Measurements from ENCODE around the gene INTU. TPM values are rescaled to one million over a fixed set of nuclear protein-coding genes. Genes with fewer than 3 reads are reported as not detected.
"Not testable (repeated sequence)": the region's sequence is repeated elsewhere in the genome, so short reads cannot be mapped to it uniquely, and the experiment has no call there.

The INTU gene
- under 1 TPM; 0.08 to 0.43 (median 0.16) TPM for total RNA-seq
- 0.36 TPM for total RNA-seq (2013)

- DNase-seq: peak in 1 of 2 donors; percentile 30
- intact Hi-C loops (cut with micrococcal nuclease): no loop called here
- TF ChIP-seq CTCF (IDR thresholded peaks at IDR 0.05): no peak
These were observed at the start of gene INTU for GRCh38 chr4:127632420-127633403. INTU (plus strand) TSS chr4:127632957; CDS start chr4:127633035, 78 bp downstream.

GRCh38 chr4:127586496-127586895 is 46.3 kb upstream of the INTU start:
- intact Hi-C loops (cut with micrococcal nuclease); H3K36me3 Mint-ChIP-seq; H3K4me1 Mint-ChIP-seq; H3K9me3 Mint-ChIP-seq; H3K36me3 ChIP-seq (ENCODE audit: control insufficient read depth, insufficient read depth, low read length); ATAC-seq; H3K27ac Mint-ChIP-seq; DNase-seq; H3K27me3 Mint-ChIP-seq (ENCODE audit: low read depth in 2 of 2); H3K4me3 Mint-ChIP-seq; H3K27me3 ChIP-seq (ENCODE audit: control insufficient read depth, insufficient read depth, low read length); H3K27ac ChIP-seq (ENCODE audit: low read length); H3K4me3 ChIP-seq (ENCODE audit: low read length); H3K4me1 ChIP-seq (ENCODE audit: control insufficient read depth, insufficient read depth, low read length); H3K9me3 ChIP-seq (ENCODE audit: control insufficient read depth, insufficient read depth, low read length): not testable (repeated sequence)
- 88% methylated on average over 4 of the region's 4 CpGs for WGBS (ENCODE audit: insufficient coverage)

More at GRCh38 chr4:127632420-127633403, at the start of gene INTU:
- H3K27ac ChIP-seq (ENCODE audit: low read length): no peak within 1 kb of the TSS
- Mint-ChIP-seq H3K4me3 (peak within 1 kb of the TSS; percentile 84), H3K27me3 (ENCODE audit: low read depth in 2 of 2) (peaks cover 17 to 26% of the 10 kb centered on the region in 2 donors), H3K9me3 (peaks cover 3 to 4% of the 10 kb centered on the region in 2 donors), H3K4me1 (peaks cover 12% of the 10 kb centered on the region in 2 donors), H3K36me3 (no peaks in the 10 kb centered on the region), H3K27ac (no peak within 1 kb of the TSS)
- no peaks in the 10 kb centered on the region for H3K36me3 ChIP-seq (ENCODE audit: control insufficient read depth, insufficient read depth, low read length)
- H3K4me3 ChIP-seq (ENCODE audit: low read length): peak within 1 kb of the TSS; percentile 40
- 4% methylated on average over 33 of the region's 38 CpGs for WGBS (ENCODE audit: insufficient coverage)
- peaks cover 8% of the 10 kb centered on the region for H3K27me3 ChIP-seq (ENCODE audit: control insufficient read depth, insufficient read depth, low read length)
- no peaks in the 10 kb centered on the region for H3K4me1 ChIP-seq (ENCODE audit: control insufficient read depth, insufficient read depth, low read length)
- H3K9me3 ChIP-seq (ENCODE audit: control insufficient read depth, insufficient read depth, low read length): no peaks in the 10 kb centered on the region
- peak; percentile 36 to 62 (median 57) for ATAC-seq

- Mint-ChIP-seq H3K27ac (no peak overlapping the region), H3K36me3 (no peaks in the 10 kb centered on the region), H3K27me3 (ENCODE audit: low read depth in 2 of 2) (no peaks in the 10 kb centered on the region), H3K9me3 (no peaks in the 10 kb centered on the region), H3K4me3 (no peak overlapping the region), H3K4me1 (no peaks in the 10 kb centered on the region)
- ATAC-seq (peak in 1 of 3 donors; percentile 26), DNase-seq (peak in 1 of 2 donors; percentile 2)
- Histone ChIP-seq H3K4me1 (ENCODE audit: control insufficient read depth, insufficient read depth, low read length) (no peaks in the 10 kb centered on the region), H3K27me3 (ENCODE audit: control insufficient read depth, insufficient read depth, low read length) (no peaks in the 10 kb centered on the region), H3K9me3 (ENCODE audit: control insufficient read depth, insufficient read depth, low read length) (no peaks in the 10 kb centered on the region), H3K27ac (ENCODE audit: low read length) (no peak overlapping the region), H3K36me3 (ENCODE audit: control insufficient read depth, insufficient read depth, low read length) (no peaks in the 10 kb centered on the region), H3K4me3 (ENCODE audit: low read length) (no peak overlapping the region)
- WGBS (ENCODE audit: insufficient coverage): 0% methylated on average over 1 of the region's 1 CpG
- intact Hi-C loops (cut with micrococcal nuclease): no loop called here
- TF ChIP-seq CTCF (IDR thresholded peaks at IDR 0.05): no peak
These were observed 45.7 kb upstream of the INTU start for GRCh38 chr4:127586922-127587571.

- ATAC-seq; H3K4me1 Mint-ChIP-seq; H3K4me1 ChIP-seq (ENCODE audit: control insufficient read depth, insufficient read depth, low read length); H3K9me3 ChIP-seq (ENCODE audit: control insufficient read depth, insufficient read depth, low read length); H3K36me3 ChIP-seq (ENCODE audit: control insufficient read depth, insufficient read depth, low read length); H3K4me3 Mint-ChIP-seq; H3K36me3 Mint-ChIP-seq; intact Hi-C loops (cut with micrococcal nuclease); DNase-seq; H3K27ac Mint-ChIP-seq; H3K27ac ChIP-seq (ENCODE audit: low read length); H3K27me3 Mint-ChIP-seq (ENCODE audit: low read depth in 2 of 2); H3K27me3 ChIP-seq (ENCODE audit: control insufficient read depth, insufficient read depth, low read length); H3K4me3 ChIP-seq (ENCODE audit: low read length); H3K9me3 Mint-ChIP-seq: not testable (repeated sequence)
- 99% methylated on average over 8 of the region's 12 CpGs for WGBS (ENCODE audit: insufficient coverage)
These were observed 43.6 kb upstream of the INTU start for GRCh38 chr4:127589153-127589552.

All from natural killer cell (primary cell).